ENCODE data around the gene IP6K3. TPM values are rescaled to one million over a fixed set of nuclear protein-coding genes. Genes with fewer than 3 reads are reported as not detected.

Gene IP6K3
- polyA plus RNA-seq, 1 of the 3 experiments (the other 2 are of a cell fraction), result 0.21 TPM

- TF ChIP-seq EZH2phosphoT487 (IDR thresholded peaks at IDR 0.05; ENCODE audit: borderline replicate concordance, low read depth) (no peak), NFIC (IDR thresholded peaks at IDR 0.05; ENCODE audit: borderline replicate concordance) (no peak), SMC3 (IDR thresholded peaks at IDR 0.05; ENCODE audit: low read depth, low read length) (no peak), GABPA (IDR thresholded peaks at IDR 0.05; ENCODE audit: low read depth) (no peak), RFX5 (IDR thresholded peaks at IDR 0.05; ENCODE audit: low read length) (no peak), ELF1 (IDR thresholded peaks at IDR 0.05) (no peak), TAF1 (IDR thresholded peaks at IDR 0.05; ENCODE audit: borderline replicate concordance, low read depth, low read length) (no peak)
- TF ChIP-seq, protein P1, sequence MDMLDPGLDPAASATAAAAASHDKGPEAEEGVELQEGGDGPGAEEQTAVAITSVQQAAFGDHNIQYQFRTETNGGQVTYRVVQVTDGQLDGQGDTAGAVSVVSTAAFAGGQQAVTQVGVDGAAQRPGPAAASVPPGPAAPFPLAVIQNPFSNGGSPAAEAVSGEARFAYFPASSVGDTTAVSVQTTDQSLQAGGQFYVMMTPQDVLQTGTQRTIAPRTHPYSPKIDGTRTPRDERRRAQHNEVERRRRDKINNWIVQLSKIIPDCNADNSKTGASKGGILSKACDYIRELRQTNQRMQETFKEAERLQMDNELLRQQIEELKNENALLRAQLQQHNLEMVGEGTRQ (IDR thresholded peaks at IDR 0.05; ENCODE audit: borderline replicate concordance, low read depth, low read length), result no peak
- TF ChIP-seq, protein P2, sequence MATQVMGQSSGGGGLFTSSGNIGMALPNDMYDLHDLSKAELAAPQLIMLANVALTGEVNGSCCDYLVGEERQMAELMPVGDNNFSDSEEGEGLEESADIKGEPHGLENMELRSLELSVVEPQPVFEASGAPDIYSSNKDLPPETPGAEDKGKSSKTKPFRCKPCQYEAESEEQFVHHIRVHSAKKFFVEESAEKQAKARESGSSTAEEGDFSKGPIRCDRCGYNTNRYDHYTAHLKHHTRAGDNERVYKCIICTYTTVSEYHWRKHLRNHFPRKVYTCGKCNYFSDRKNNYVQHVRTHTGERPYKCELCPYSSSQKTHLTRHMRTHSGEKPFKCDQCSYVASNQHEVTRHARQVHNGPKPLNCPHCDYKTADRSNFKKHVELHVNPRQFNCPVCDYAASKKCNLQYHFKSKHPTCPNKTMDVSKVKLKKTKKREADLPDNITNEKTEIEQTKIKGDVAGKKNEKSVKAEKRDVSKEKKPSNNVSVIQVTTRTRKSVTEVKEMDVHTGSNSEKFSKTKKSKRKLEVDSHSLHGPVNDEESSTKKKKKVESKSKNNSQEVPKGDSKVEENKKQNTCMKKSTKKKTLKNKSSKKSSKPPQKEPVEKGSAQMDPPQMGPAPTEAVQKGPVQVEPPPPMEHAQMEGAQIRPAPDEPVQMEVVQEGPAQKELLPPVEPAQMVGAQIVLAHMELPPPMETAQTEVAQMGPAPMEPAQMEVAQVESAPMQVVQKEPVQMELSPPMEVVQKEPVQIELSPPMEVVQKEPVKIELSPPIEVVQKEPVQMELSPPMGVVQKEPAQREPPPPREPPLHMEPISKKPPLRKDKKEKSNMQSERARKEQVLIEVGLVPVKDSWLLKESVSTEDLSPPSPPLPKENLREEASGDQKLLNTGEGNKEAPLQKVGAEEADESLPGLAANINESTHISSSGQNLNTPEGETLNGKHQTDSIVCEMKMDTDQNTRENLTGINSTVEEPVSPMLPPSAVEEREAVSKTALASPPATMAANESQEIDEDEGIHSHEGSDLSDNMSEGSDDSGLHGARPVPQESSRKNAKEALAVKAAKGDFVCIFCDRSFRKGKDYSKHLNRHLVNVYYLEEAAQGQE (IDR thresholded peaks at IDR 0.05; ENCODE audit: low read depth, low read length), result no peak
- TF ChIP-seq, protein P3, sequence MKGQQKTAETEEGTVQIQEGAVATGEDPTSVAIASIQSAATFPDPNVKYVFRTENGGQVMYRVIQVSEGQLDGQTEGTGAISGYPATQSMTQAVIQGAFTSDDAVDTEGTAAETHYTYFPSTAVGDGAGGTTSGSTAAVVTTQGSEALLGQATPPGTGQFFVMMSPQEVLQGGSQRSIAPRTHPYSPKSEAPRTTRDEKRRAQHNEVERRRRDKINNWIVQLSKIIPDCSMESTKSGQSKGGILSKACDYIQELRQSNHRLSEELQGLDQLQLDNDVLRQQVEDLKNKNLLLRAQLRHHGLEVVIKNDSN (IDR thresholded peaks at IDR 0.05; ENCODE audit: borderline replicate concordance, low read depth), result no peak
Observed at GRCh38 chr6:33696076-33696475, 50.6 kb downstream of the IP6K3 start (continued).

- no peaks in the 10 kb centered on the region for H3K9me2 ChIP-seq
- no peaks in the 10 kb centered on the region for H3K79me2 ChIP-seq (ENCODE audit: insufficient read depth)
- no peaks in the 10 kb centered on the region for H4K20me1 ChIP-seq (ENCODE audit: insufficient read depth)
- H2AFZ ChIP-seq (ENCODE audit: low read depth), result no peak overlapping the region
- peaks cover 34 to 47% of the 10 kb centered on the region in 2 experiments; a peak in 3 of 4 replicates for H3K4me1 ChIP-seq (ENCODE audit: control insufficient read depth in 1 of 2, insufficient read depth in 2 of 2, low read depth in 1 of 2, low read length in 1 of 2)
- CTCF ChIA-PET, result interaction anchor here (1.0 to 4.2 kb wide), 8 partner anchors 12 to 106 kb away, joined by 3 to 15 read pairs (median 8); partner anchors contain the start of gene UQCC2
- peaks cover 5 to 32% of the 10 kb centered on the region in 2 experiments for H3K36me3 ChIP-seq (replicated peaks in 1 of 2; ENCODE audit: control insufficient read depth in 1 of 2, insufficient read depth in 2 of 2, low read length in 1 of 2)
- H3K4me2 ChIP-seq, result no peak overlapping the region
- TF ChIP-seq YY1 (IDR thresholded peaks at IDR 0.05; ENCODE audit: low read depth), result no peak
- 0 out of 2 replicates have a peak, but pooled peaks have one; percentile 20 for TF ChIP-seq FOXJ3 (CRISPR knock-in tag; IDR thresholded peaks at IDR 0.05)
- TF ChIP-seq RXRA (IDR thresholded peaks at IDR 0.05; ENCODE audit: borderline replicate concordance, low read depth), result no peak
- H3K27me3 ChIP-seq (ENCODE audit: insufficient read depth), result no peaks in the 10 kb centered on the region
- POLR2A ChIA-PET, result interaction anchor here (0.8 to 1.3 kb wide), 3 partner anchors 9 to 116 kb away, joined by 3 read pairs; partner anchors contain the start of gene BAK1
- H3K9me3 ChIP-seq, result no peaks in the 10 kb centered on the region
- peaks cover 10% of the 10 kb centered on the region for H3F3A ChIP-seq (replicated peaks; ENCODE audit: insufficient read depth)
- peak overlapping the region; percentile 47 to 59; a peak in 1 of 4 replicates for H3K27ac ChIP-seq (ENCODE audit: low read depth in 2 of 2, low read length in 1 of 2)
- no peak overlapping the region for H3K9ac ChIP-seq
- DNase-seq, result peak; percentile 31
- WGBS (ENCODE audit: low lambda C conversion rate), result 93% methylated on average over 9 of the region's 16 CpGs
- H3K4me3 ChIP-seq (ENCODE audit: low read depth in 2 of 2, low read length in 1 of 2), result no peak overlapping the region
Observed at GRCh38 chr6:33695451-33695887, 51.2 kb downstream of the IP6K3 start.

All from SK-N-SH (cell line).